ENCODE measurements around the gene ANKRD63.

Gene ANKRD63

DNA sequence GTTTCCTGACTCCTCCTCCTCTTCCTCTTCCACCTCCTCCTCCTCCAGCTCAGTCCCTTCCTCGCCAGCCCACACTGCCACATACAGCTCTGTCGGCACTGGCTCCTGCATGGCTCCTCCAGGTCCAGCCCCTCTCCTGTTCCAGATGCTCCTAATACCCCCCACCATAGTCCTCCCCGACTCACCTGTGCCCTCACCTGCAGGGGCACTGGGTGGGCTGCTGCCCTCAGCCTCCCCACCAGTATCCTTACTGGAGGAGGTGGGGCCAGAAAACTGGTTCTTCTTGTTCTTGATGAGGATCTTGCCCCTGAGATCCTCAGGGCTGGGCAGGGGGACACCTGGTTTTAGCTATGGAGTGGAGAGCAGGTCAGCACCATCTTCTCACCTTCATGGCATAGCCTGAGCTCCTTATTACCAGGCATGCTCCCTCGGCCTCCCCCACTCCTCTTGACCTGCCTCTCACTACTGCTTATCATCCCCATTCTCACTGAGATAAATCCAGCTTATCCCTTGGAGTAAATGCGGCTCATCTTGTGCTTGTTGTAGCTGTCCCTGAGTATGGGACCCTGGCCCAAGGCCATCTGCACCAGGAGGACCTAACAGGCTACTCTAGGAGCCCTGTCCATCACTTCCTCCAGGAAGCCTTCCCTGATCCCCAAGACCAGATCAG lies 13.8 kb upstream of the ANKRD63 start:
- in situ Hi-C loops (cut with HindIII; ENCODE audit: low sequenced_read_pairs): no loop called here

DNA sequence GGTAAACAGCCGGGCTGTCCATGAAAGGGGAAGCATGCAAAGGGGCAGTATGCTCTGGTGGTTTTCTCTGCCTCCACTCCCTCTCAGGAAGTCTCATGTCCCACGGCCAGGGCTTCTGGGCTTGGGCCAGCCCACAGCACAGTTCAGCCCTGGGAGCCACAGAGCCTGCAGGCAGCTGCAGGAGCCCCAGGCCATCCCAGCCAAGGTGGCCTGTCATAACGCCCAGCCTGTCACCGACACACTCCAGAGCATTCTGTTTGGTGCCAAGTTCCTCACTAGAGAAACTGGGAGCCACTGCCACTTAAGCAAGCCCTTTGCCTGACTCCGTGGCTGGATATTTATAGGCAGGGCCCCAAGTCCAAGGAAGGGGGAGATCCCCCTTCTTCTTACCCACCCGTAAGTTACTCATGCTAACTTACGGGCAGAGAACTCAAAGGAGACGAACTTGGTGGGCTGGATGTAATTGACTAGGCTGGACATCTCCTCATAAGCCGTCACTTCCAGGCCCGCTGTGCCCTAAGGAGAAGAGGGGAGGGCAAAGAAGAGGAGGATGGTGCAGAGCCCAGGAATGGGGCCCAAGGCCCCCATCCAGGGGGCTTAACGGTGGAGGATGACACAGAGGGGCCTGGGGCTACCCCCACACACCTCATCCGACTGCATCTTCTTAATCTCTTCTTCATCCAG lies 13.2 kb upstream of the ANKRD63 start:
- in situ Hi-C loops (cut with HindIII; ENCODE audit: low sequenced_read_pairs): no loop called here

DNA sequence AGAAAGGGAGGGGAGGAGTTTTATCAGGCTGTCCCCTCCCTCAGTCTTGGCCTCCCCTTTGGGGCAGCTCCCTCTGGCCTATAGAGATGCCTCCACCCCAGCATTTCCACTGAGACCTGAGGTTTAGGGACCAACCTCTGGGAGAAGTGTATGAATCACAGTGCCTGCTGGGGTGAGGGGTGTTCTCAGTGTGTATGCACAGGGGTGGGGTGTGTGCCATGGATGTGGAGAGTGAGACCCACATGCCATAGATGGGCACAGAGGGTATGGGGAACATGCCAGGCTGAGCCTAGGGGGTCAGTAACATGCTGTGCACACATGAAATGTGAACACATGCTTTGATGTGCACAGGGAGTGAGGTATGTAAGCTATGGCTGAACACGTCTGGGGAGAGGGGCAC lies 12.4 kb upstream of the ANKRD63 start:
- in situ Hi-C loops (cut with HindIII; ENCODE audit: low sequenced_read_pairs): no loop called here

DNA sequence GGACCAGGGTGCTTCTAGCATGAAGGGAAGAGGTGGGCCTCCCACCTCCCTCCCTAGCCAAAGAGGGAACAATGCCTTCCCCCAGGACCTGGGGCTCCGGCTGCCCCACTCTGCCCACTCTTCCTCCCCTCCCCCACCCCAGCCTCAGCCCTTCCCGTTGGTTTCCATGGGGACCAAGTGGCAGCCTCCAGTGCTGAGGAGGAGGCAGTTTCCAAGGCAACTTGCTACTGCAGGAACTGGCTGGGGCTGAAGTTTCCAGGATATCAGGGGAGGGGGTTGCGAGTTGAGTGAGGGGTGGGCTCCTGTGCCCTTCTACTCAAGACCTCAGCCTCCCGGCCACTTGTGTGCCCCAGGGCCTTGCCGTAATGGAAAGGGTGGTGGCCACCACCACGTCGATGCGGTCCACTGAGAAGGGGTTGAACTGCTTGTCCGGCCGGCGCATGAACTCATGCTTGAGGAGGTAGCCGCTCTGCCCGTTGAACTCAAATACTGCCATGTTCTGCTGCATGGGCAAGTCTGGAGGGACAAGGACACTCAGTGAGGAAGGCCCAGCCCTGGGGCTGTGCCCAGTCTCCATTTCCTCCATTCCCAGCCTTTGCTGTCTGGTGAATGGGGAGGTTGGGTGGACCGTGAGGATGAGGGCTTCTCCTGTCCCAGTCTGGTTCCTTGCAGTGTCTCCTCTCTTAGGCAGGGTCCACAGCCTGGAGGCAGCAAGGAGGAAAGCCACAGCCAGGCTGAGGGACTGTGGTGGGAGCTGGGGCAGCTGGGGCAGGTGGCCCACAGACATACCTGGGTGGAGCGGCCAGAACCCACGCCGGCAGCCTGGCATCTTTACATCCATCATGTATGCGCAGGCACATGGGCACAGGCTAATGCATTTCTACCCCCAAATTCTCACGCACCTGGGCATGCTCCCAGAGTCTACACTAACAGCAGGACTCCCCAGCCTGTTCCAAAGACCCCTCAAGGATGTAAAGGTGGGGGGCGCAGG lies 11.3 kb upstream of the ANKRD63 start:
- in situ Hi-C loops (cut with HindIII; ENCODE audit: low sequenced_read_pairs): no loop called here

DNA sequence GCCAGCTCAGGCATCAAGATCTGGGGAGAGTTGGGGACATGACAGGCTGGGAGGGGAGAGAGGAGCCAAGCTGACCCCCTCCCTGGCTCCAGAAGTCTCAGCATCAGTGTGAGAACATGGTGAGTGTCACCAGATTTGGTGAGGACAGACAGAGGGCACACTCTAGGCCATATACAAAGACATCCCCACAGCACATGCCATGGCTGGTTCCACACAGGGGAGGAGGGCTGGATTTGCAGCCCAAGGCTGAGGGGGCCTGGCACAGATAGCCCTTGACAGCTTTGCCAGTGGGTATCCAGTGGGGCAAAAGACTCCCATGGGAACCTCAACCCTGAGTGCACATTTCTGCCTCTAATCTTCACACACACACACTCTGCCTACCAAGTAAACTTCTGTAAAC lies 10.1 kb upstream of the ANKRD63 start:
- in situ Hi-C loops (cut with HindIII; ENCODE audit: low sequenced_read_pairs): no loop called here

GRCh38 chr15:40292246-40292645 lies 9.4 kb upstream of the ANKRD63 start:
- in situ Hi-C loops (cut with HindIII; ENCODE audit: low sequenced_read_pairs): no loop called here

GRCh38 chr15:40290918-40291574 lies 8.2 kb upstream of the ANKRD63 start:
- in situ Hi-C loops (cut with HindIII; ENCODE audit: low sequenced_read_pairs): no loop called here

DNA sequence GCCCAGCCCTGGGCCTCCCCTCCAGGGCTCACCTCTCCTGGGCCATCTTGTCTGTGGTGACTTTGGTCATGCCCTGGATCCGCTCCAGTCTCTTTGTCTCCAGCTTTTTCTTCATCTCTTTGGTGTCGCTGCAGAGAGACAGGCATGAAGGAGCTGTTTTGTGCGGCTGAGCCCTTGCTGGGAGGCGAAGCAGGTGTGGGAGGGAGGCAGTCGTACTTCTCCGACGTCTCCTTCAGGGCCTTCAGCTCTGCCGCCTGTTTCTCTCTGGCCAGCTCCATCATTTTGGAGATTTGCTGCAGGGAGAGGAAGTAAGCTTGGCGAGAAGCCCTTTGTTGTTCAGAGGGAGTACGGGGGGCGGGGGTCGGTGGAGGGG lies 7.7 kb upstream of the ANKRD63 start:
- in situ Hi-C loops (cut with HindIII; ENCODE audit: low sequenced_read_pairs): no loop called here

DNA sequence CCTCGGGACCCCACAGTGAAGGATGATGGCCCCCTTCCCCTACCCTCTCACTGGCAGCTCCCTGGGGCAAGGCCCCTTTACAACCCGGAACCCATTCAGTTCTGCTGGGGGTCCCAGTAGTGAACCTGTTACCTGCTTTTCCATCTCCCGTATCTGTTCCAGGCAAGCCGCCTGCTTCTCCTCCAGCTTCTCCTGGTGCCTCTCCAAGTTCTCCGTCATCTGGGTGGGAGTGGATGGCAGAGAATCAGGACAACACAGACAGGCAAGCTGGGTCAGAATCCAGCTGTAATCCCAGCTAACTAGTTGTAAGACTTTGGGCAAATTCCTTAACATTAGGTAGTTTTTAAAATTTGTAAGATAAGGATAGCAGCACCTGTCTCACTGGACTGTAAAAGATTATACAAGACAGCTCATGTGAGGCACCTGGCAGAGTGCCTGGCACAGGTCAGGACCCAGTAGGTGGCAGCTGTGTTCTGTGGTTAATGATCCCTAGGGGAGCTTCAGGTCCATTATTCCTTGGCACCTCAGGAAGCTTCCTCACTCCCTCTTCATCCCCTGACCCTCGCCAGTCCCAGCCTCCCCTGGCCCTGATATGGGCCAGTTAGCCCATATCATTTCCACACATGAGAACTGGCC lies 6.4 kb upstream of the ANKRD63 start:
- in situ Hi-C loops (cut with HindIII; ENCODE audit: low sequenced_read_pairs): no loop called here

GRCh38 chr15:40287968-40288367 lies 5.1 kb upstream of the ANKRD63 start:
- in situ Hi-C loops (cut with HindIII; ENCODE audit: low sequenced_read_pairs): no loop called here

DNA sequence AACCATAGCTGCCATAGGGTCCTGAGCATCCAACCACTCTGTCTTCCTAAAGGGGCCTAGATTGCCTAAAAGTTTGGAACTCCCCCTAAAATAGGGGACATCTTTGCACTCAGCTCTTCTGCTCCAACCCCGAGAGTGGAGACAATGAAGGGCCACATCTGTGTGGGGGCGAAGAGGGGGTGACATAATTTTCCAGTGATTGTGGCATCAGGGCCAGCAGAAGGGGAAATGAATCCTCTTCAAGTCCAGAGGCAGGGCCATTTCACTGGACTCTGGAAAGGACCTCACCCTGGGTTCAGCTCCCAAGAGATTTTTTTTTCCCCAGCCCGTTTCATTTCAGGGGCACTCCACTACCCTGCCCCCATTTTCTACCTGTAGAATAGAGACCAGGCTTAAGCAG lies 4.6 kb upstream of the ANKRD63 start:
- in situ Hi-C loops (cut with HindIII; ENCODE audit: low sequenced_read_pairs): no loop called here

GRCh38 chr15:40286794-40287193 lies 3.9 kb upstream of the ANKRD63 start:
- in situ Hi-C loops (cut with HindIII; ENCODE audit: low sequenced_read_pairs): no loop called here

DNA sequence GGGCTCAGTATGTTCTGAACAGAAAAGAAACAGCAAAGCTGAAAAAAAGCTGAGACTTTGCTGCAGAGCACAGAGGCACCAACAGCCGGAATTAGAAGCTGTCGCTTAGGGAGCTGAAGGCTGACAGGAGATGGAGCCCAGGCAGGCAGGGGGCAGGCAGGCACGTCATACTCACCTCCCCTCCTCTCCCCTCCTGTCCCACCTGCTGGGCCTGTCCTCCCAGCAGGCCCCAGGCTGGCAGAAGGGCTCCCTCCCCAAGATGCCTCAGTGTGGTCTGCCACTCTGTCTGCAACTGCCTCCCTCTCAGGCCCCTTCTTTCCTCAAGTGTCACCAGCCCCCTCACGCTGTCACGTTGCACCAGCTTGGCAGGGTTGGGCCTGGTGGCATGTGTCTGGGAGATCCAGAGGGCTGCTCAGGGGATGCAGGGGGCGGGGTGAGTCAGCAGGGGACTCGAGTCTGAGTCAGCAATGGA lies 3.2 kb upstream of the ANKRD63 start:
- in situ Hi-C loops (cut with HindIII; ENCODE audit: low sequenced_read_pairs): no loop called here

DNA sequence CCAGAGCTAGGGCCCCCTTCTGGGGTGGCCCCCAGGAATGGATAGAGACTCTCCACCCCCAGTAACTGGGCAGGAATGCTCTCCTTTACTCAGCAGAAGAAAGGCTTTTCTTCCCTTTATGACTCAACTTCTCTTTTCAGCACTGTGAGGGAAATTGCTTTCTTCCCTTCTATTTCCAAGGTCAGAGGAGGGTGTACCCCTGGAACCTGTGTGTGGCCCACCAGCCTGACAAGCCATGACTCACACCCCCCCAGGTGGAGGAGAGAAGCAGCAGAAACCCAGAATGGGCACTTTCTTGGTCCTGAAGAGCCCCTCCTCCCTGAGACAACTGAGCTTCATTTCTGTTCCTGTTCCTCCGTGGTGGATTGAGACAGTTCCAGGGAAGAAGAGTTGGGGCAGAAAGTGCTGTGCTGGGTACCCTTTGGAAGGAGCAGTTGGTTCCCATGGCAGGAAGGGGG lies 2.7 kb upstream of the ANKRD63 start:
- in situ Hi-C loops (cut with HindIII; ENCODE audit: low sequenced_read_pairs): no loop called here

DNA sequence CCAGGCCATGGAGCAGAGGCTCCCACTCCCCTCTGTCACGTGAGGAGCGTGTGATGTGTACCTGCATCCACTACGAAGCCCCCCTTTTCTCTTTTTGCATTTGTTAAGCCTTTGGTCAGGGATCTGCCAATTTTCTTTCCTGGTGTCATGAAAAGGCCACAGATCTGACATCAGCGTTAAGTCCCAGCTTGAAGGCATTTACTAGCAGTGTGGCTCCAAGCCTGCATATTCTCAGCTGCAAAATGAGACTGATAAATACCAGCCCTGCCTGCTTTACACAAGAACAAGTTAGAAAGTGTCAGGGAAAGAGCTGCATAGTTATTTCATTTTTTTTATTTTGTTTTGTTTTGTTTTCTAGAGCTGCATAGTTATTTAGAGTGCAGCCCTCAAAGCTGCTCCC lies 2.3 kb upstream of the ANKRD63 start:
- in situ Hi-C loops (cut with HindIII; ENCODE audit: low sequenced_read_pairs): no loop called here

DNA sequence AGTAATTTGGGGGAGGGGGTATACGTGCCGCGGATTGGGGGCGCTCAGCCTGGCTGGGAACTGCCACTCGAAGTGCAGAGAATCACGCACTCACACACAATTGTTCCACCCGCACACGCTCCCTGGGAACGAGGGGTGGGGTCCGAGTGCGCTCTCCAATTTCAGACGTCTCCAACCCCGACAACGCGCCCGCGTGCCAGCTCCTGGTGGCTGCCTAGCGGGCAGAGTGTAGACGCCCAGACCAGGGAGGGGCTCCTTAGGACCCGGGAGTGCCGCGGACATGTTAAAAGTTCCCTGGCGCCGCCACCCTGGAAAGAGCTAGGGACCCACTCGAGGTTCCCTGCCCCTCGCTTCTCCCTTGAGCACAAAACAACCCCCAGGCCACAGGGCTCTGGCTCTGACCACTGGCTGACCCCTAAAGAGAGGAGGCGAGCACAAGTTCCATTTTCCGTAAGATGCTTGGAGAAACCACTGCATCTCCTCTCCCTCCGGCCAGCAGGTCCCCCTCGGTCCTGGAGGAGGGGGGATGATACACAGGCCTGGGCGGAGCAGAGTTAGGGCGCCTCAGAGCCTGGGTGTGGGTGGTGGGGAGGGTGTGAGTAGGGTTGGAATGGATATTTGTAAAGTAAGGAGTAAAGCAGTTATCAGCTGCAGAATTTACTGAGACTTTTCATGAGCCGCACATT lies 894 bp upstream of the ANKRD63 start:
- in situ Hi-C loops (cut with HindIII; ENCODE audit: low sequenced_read_pairs): no loop called here

DNA sequence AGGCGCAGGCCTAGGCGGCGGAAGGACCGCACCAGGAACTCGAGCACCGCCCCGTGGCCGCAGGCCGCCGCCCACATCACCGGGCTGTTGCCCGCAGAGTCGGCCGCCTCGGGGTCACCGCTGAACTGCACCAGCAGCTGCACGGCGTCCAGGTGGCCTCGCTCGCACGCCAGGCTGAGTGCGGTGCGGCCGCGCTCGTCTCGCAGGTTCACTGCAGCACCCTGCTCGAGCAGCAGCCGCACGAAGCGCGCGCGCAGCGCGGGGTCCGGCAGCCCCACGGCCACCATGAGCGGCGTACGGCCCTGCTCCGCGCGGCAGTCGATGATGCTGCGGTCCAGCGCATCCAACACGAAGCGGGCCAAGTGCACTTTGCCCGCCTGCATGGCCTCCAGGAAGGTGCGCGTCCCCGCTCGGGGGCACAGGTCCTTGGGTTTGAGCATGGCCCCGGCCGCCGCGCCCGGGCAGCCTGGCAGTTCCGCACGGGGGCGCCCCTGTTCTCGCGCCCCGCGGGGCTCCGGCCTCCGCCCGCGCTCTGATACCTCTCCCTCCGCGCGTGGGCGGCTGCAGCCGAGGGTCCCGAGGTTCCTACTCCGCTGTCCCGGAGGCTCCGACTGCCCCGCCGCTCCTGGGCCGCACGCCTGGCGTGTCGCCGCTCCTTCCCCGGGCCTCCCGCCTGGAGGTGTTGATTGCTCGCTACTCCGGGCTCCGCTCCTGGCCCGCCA lies 556 bp downstream of the ANKRD63 start:
- in situ Hi-C loops (cut with HindIII; ENCODE audit: low sequenced_read_pairs): no loop called here

- in situ Hi-C loops (cut with HindIII; ENCODE audit: low sequenced_read_pairs): no loop called here
Observed at GRCh38 chr15:40281801-40282146, 1.1 kb downstream of the ANKRD63 start.

- in situ Hi-C loops (cut with HindIII; ENCODE audit: low sequenced_read_pairs): no loop called here
Observed at GRCh38 chr15:40281057-40281800, 1.6 kb downstream of the ANKRD63 start.
